ENCODE data around the gene KIF23. TPM values are rescaled to one million over a fixed set of nuclear protein-coding genes. Genes with fewer than 3 reads are reported as not detected.

Gene KIF23
- total RNA-seq, 2 donors from 2014 or later: 53.4 to 82.6 TPM

DNA sequence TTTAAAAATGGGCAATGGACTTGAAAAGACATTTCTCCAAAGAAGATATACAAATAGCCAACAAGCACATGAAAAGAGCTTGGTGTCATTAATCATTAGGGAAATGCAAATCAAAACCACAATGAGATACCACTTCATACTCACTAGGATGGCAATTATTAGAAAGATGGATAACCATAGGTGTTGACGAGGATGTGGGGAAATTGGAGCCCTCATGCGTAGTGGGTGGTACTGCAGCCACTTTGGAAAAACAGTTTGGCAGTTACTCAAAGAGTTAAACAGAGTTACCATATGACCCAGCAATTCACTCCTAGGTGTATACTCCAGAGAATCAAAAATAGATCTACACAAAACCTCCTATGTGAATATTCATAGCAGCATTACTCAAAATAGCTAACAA is 65.8 kb downstream of the KIF23 start:
- Mint-ChIP-seq H3K4me1 (no peaks in the 10 kb centered on the region), H3K27ac (no peak overlapping the region), H3K9me3 (peaks cover 19% of the 10 kb centered on the region), H3K27me3 (ENCODE audit: insufficient read depth) (peaks cover 60% of the 10 kb centered on the region), H3K36me3 (ENCODE audit: low read depth) (peaks cover 2% of the 10 kb centered on the region), H3K4me3 (no peak overlapping the region)
- peaks cover 39% of the 10 kb centered on the region for H3K27me3 ChIP-seq (ENCODE audit: control insufficient read depth, insufficient read depth, low read length, poor library complexity, severe bottlenecking)
- 90 to 95% methylated on average over 2 of the region's 2 CpGs for WGBS, 2 experiments (ENCODE audit: insufficient coverage in 1 of 2, insufficient read length in 1 of 2)
- H3K9me3 ChIP-seq (ENCODE audit: control insufficient read depth, low read length): peaks cover 11% of the 10 kb centered on the region
- H3K4me1 ChIP-seq (ENCODE audit: control insufficient read depth, insufficient read depth, low read length): no peaks in the 10 kb centered on the region
- H3K36me3 ChIP-seq (ENCODE audit: control insufficient read depth, insufficient read depth, low read length): no peaks in the 10 kb centered on the region
- DNase-seq: no peak
- H3K27ac ChIP-seq (ENCODE audit: low read depth, low read length): no peak overlapping the region
- no peak overlapping the region for H3K9ac ChIP-seq (ENCODE audit: extremely low read depth, low read length, poor library complexity, severe bottlenecking)
- no peak overlapping the region for H3K4me3 ChIP-seq (ENCODE audit: low read length)
- no peak for TF ChIP-seq CTCF (conservative IDR thresholded peaks at IDR 0.05)

- DNase-seq: peak; percentile 13
- peaks cover 16% of the 10 kb centered on the region for H3K9me3 ChIP-seq (ENCODE audit: control insufficient read depth, low read length)
- peaks cover 43% of the 10 kb centered on the region for H3K27me3 ChIP-seq (ENCODE audit: control insufficient read depth, insufficient read depth, low read length, poor library complexity, severe bottlenecking)
- Mint-ChIP-seq H3K27ac (no peak overlapping the region), H3K9me3 (peaks cover 28% of the 10 kb centered on the region), H3K36me3 (ENCODE audit: low read depth) (peaks cover 2% of the 10 kb centered on the region), H3K4me1 (no peaks in the 10 kb centered on the region), H3K27me3 (ENCODE audit: insufficient read depth) (peaks cover 63% of the 10 kb centered on the region), H3K4me3 (no peak overlapping the region)
- no peaks in the 10 kb centered on the region for H3K4me1 ChIP-seq (ENCODE audit: control insufficient read depth, insufficient read depth, low read length)
- TF ChIP-seq CTCF (conservative IDR thresholded peaks at IDR 0.05): no peak
- no peak overlapping the region for H3K4me3 ChIP-seq (ENCODE audit: low read length)
- no peak overlapping the region for H3K27ac ChIP-seq (ENCODE audit: low read depth, low read length)
- no peaks in the 10 kb centered on the region for H3K36me3 ChIP-seq (ENCODE audit: control insufficient read depth, insufficient read depth, low read length)
- H3K9ac ChIP-seq (ENCODE audit: extremely low read depth, low read length, poor library complexity, severe bottlenecking): no peak overlapping the region
- WGBS, 2 experiments (ENCODE audit: insufficient coverage in 1 of 2, insufficient read length in 1 of 2): 93 to 94% methylated on average over 3 of the region's 3 CpGs
Observed at GRCh38 chr15:69480932-69481331, 66.8 kb downstream of the KIF23 start.

DNA sequence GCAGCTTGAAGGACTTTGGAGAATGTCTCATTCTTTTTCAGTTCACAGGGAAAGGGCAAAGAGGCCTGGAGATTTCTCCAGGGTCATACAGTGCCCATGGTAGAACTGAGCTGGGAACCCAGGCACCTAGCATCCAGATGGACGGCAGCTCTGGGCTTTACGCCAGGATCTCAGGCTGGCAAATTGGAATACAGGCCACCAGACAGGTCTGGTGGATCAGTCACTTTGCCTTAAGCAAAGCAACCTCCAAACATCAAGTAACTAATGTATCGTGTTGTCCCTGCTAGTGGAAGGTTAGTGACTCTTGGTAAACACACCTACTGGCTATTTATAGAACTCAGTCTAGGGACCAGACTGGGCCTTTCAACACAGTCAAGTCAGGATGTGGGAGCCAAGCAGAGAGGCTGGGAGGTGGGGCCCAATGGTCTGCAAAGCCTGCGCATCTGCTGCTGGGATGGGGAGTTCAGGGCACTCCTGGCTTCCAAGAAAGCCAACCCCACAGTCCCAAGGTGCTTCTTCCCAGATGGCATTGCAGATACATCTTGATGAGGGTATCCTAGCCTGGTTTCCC is 68.6 kb downstream of the KIF23 start:
- Histone ChIP-seq H3K9me3 (ENCODE audit: control insufficient read depth, low read length) (peaks cover 16% of the 10 kb centered on the region), H3K4me1 (ENCODE audit: control insufficient read depth, insufficient read depth, low read length) (no peaks in the 10 kb centered on the region), H3K27ac (ENCODE audit: low read depth, low read length) (no peak overlapping the region), H3K9ac (ENCODE audit: extremely low read depth, low read length, poor library complexity, severe bottlenecking) (no peak overlapping the region), H3K27me3 (ENCODE audit: control insufficient read depth, insufficient read depth, low read length, poor library complexity, severe bottlenecking) (peaks cover 54% of the 10 kb centered on the region), H3K4me3 (ENCODE audit: low read length) (no peak overlapping the region), H3K36me3 (ENCODE audit: control insufficient read depth, insufficient read depth, low read length) (no peaks in the 10 kb centered on the region)
- Mint-ChIP-seq H3K36me3 (ENCODE audit: low read depth) (peaks cover 2% of the 10 kb centered on the region), H3K27me3 (ENCODE audit: insufficient read depth) (peaks cover 72% of the 10 kb centered on the region), H3K27ac (no peak overlapping the region), H3K4me1 (no peaks in the 10 kb centered on the region), H3K9me3 (peaks cover 35% of the 10 kb centered on the region), H3K4me3 (no peak overlapping the region)
- peak; percentile 17 for DNase-seq
- TF ChIP-seq CTCF (conservative IDR thresholded peaks at IDR 0.05): no peak
- 89 to 95% methylated on average over 3 to 4 of the region's 4 CpGs for WGBS, 2 experiments (ENCODE audit: insufficient coverage in 1 of 2, insufficient read length in 1 of 2)

All from endodermal cell (in vitro differentiated cells).